MM.1S (cell line): ENCODE data around the gene FCRL6.

Experiments
- DNase-seq: peaks from one replicate; pipeline ENCODE4 v3.0.0-alpha.2; 2015
- H2AFZ ChIP-seq: fragments of 300-600 bp; sonication (generic); 2 replicates; pipeline ENCODE4 v1.6.0; 2016; ENCODE audit warnings: antibody characterized with exemption, low read length
- H3F3A ChIP-seq: fragments of 300-600 bp; sonication (generic); 2 replicates; pipeline ENCODE4 v1.6.1; 2016; ENCODE audit warnings: mild to moderate bottlenecking, antibody characterized with exemption, low read length, moderate library complexity, mixed read lengths; ENCODE audit not compliant: insufficient read depth
- H3K27ac ChIP-seq: fragments of 300-600 bp; sonication (generic); 2 replicates; pipeline ENCODE4 v1.5.1; 2016; ENCODE audit warnings: mild to moderate bottlenecking, low read length
- H3K27me3 ChIP-seq: fragments of 300-600 bp; sonication (generic); replicated peaks from 2 replicates; pipeline ENCODE4 v1.6.0; 2016; ENCODE audit warnings: low read length; ENCODE audit not compliant: insufficient read depth
- H3K36me3 ChIP-seq: fragments of 300-600 bp; sonication (generic); replicated peaks from 2 replicates; pipeline ENCODE4 v1.6.1; 2016; ENCODE audit warnings: mild to moderate bottlenecking, low read length, mixed read lengths; ENCODE audit not compliant: insufficient read depth
- H3K4me1 ChIP-seq: fragments of 300-600 bp; sonication (generic); 2 replicates; pipeline ENCODE4 v1.6.1; 2016; ENCODE audit warnings: low read length, mixed read lengths
- H3K4me2 ChIP-seq: fragments of 300-600 bp; sonication (generic); 2 replicates; pipeline ENCODE4 v1.6.0; 2016; ENCODE audit warnings: low read depth, low read length
- H3K4me3 ChIP-seq: fragments of 300-600 bp; sonication (generic); 2 replicates; pipeline ENCODE4 v1.5.1; 2016; ENCODE audit warnings: low read length, mixed read lengths
- H3K79me2 ChIP-seq: fragments of 300-600 bp; sonication (generic); 2 replicates; pipeline ENCODE4 v1.6.1; 2016; ENCODE audit warnings: mixed run types, low read length, mixed read lengths
- H3K9ac ChIP-seq: fragments of 300-600 bp; sonication (generic); 2 replicates; pipeline ENCODE4 v1.6.1; 2016; ENCODE audit warnings: low read length, mixed read lengths
- H3K9me2 ChIP-seq: fragments of 300-600 bp; sonication (generic); replicated peaks from 2 replicates; pipeline ENCODE4 v1.6.1; 2016; ENCODE audit warnings: mild to moderate bottlenecking, low read length, mixed read lengths; ENCODE audit not compliant: insufficient read depth
- H3K9me3 ChIP-seq: fragments of 300-600 bp; sonication (generic); replicated peaks from 2 replicates; pipeline ENCODE4 v1.6.1; 2016; ENCODE audit warnings: mild to moderate bottlenecking, low read length, mixed read lengths; ENCODE audit not compliant: insufficient read depth
- H4K20me1 ChIP-seq: fragments of 300-600 bp; sonication (generic); 2 replicates; pipeline ENCODE4 v1.6.1; 2016; ENCODE audit warnings: mild to moderate bottlenecking, low read length, moderate library complexity, mixed read lengths; ENCODE audit not compliant: insufficient read depth
- EZH2 ChIP-seq: fragments of 300-600 bp; sonication (generic); optimal IDR thresholded peaks from 2 replicates; pipeline ENCODE3; 2017; ENCODE audit warnings: low read depth, mild to moderate bottlenecking, antibody characterized with exemption, low read length, mixed read lengths
- EZH2phosphoT487 ChIP-seq: fragments of 300-600 bp; sonication (generic); IDR thresholded peaks from 2 replicates; pipeline ENCODE4 v1.6.1; 2018; ENCODE audit warnings: antibody characterized with exemption, low read length
- TF ChIP-seq, protein P1 (sequence below): fragments of 300-600 bp; sonication (generic); IDR thresholded peaks from 2 replicates; pipeline ENCODE4 v1.5.1; 2016; ENCODE audit warnings: antibody characterized with exemption, low read length, mixed read lengths

FCRL6 gene

DNA sequence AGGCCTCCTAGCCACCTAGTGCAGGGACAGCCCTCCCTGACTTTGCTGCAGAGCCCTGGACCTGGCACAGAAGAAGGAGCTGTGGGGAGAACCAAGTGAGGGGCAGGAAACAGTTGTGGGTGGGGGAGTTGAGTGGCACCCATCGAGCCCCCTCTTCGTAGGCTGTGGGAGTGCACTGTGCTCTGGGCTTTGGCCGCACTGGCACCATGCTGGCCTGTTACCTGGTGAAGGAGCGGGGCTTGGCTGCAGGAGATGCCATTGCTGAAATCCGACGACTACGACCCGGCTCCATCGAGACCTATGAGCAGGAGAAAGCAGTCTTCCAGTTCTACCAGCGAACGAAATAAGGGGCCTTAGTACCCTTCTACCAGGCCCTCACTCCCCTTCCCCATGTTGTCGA, 20.2 kb upstream of the FCRL6 start:
- no peaks in the 10 kb centered on the region for H3F3A ChIP-seq
- 0 out of 2 replicates have a peak, but pooled peaks cover 8% of the 10 kb centered on the region for H3K79me2 ChIP-seq
- H3K9me2 ChIP-seq = no peaks in the 10 kb centered on the region
- H3K9me3 ChIP-seq = no peaks in the 10 kb centered on the region
- no peak for TF ChIP-seq EZH2
- TF ChIP-seq EZH2phosphoT487 = no peak
- TF ChIP-seq, protein P1, sequence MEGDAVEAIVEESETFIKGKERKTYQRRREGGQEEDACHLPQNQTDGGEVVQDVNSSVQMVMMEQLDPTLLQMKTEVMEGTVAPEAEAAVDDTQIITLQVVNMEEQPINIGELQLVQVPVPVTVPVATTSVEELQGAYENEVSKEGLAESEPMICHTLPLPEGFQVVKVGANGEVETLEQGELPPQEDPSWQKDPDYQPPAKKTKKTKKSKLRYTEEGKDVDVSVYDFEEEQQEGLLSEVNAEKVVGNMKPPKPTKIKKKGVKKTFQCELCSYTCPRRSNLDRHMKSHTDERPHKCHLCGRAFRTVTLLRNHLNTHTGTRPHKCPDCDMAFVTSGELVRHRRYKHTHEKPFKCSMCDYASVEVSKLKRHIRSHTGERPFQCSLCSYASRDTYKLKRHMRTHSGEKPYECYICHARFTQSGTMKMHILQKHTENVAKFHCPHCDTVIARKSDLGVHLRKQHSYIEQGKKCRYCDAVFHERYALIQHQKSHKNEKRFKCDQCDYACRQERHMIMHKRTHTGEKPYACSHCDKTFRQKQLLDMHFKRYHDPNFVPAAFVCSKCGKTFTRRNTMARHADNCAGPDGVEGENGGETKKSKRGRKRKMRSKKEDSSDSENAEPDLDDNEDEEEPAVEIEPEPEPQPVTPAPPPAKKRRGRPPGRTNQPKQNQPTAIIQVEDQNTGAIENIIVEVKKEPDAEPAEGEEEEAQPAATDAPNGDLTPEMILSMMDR = no peak
- no peak overlapping the region for H2AFZ ChIP-seq
- no peaks in the 10 kb centered on the region for H3K36me3 ChIP-seq
- DNase-seq = no peak
- peak overlapping the region; percentile 90 for H3K4me2 ChIP-seq
- no peaks in the 10 kb centered on the region for H3K27me3 ChIP-seq
- no peak overlapping the region for H3K27ac ChIP-seq
- H3K9ac ChIP-seq = no peak overlapping the region
- H3K4me1 ChIP-seq = peaks cover 10% of the 10 kb centered on the region; the same call in 1 of the 2 replicates
- no peaks in the 10 kb centered on the region for H4K20me1 ChIP-seq
- H3K4me3 ChIP-seq = no peak overlapping the region

GRCh38 chr1:159783724-159784123, 18.4 kb upstream of the FCRL6 start:
- Histone ChIP-seq H3K27me3 (no peaks in the 10 kb centered on the region), H3K27ac (no peak overlapping the region), H3K9ac (no peak overlapping the region), H3K4me2 (no peak overlapping the region), H3K4me1 (peaks cover 10% of the 10 kb centered on the region; the same call in 1 of the 2 replicates), H3F3A (no peaks in the 10 kb centered on the region), H3K9me3 (no peaks in the 10 kb centered on the region), H3K36me3 (no peaks in the 10 kb centered on the region), H3K79me2 (0 out of 2 replicates have a peak, but pooled peaks cover 8% of the 10 kb centered on the region), H3K4me3 (no peak overlapping the region), H4K20me1 (no peaks in the 10 kb centered on the region), H3K9me2 (no peaks in the 10 kb centered on the region), H2AFZ (no peak overlapping the region)
- DNase-seq = no peak
- TF ChIP-seq, protein P1 = no peak
- TF ChIP-seq EZH2 = no peak
- TF ChIP-seq EZH2phosphoT487 = no peak

DNA sequence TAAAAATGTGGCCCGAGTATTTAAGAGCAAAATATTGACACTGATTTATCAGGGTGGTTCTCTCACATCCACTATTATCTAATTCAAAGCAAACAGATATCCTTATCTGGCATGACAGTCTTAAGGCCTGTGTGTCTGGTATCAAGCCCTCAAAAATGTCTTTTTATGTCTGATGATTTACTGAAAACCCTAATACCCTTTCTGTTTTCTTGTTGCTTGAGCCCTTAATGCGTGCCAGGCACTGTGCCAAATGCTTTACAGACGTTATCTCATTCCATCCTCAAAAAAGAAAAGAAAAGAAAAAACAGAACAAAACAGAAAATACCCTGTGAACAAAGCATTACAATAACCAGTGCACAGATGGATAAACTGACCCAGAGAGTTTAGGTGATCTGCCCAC, 15.7 kb upstream of the FCRL6 start:
- Histone ChIP-seq H3K27ac (no peak overlapping the region), H3K4me2 (no peak overlapping the region), H3K9me3 (no peaks in the 10 kb centered on the region), H3K9me2 (no peaks in the 10 kb centered on the region), H3K4me1 (0 out of 2 replicates have a peak, but pooled peaks cover 5% of the 10 kb centered on the region), H3F3A (no peaks in the 10 kb centered on the region), H3K27me3 (no peaks in the 10 kb centered on the region), H3K9ac (no peak overlapping the region), H2AFZ (no peak overlapping the region), H3K36me3 (no peaks in the 10 kb centered on the region), H4K20me1 (no peaks in the 10 kb centered on the region), H3K79me2 (0 out of 2 replicates have a peak, but pooled peaks cover 5% of the 10 kb centered on the region), H3K4me3 (no peak overlapping the region)
- no peak for DNase-seq
- TF ChIP-seq EZH2 (no peak), EZH2phosphoT487 (no peak)
- TF ChIP-seq, protein P1 = no peak
